ENCODE data around the gene CCDC120.

GRCh38 chrX:49117581-49117980 lies 58.8 kb downstream of the CCDC120 start:
- no peak for TF ChIP-seq CTCF (IDR thresholded peaks at IDR 0.05)
- no peak for TF ChIP-seq POLR2A (IDR thresholded peaks at IDR 0.05)
